HCT116 (cell line): ENCODE measurements around the gene DFFA. TPM values are rescaled to one million over a fixed set of nuclear protein-coding genes. Genes with fewer than 3 reads are reported as not detected.

Experiments
- ATAC-seq: fragments of 200-7000 bp; cut with Tn5 transposase; 2 replicates; pipeline ENCODE4 v1.9.1; 2020; ENCODE audit warnings: mild to moderate bottlenecking, moderate library complexity
- BruUV-seq: library from RNA; stranded (reverse); fragments of 400-500 nt; replicated peaks from 2 replicates; lab custom pipeline; 2021; lab: Mats Ljungman, UMichigan
- CTCF ChIA-PET: fragments of 300-600 bp; sonication (Branson Sonifier 250); formaldehyde crosslinking; loops from one replicate; lab custom pipeline; 2021; ENCODE audit warnings: antibody characterized with exemption; lab: Charles Lee
- POLR2A ChIA-PET: fragments of 300-600, 350-600 bp; sonication (Branson Sonifier 250); formaldehyde crosslinking; loops from one replicate; lab custom pipeline; 2021; ENCODE audit warnings: antibody characterized with exemption; lab: Charles Lee
- RAD21 ChIA-PET, 2 experiments: fragments of 300-600 bp; sonication (Branson Sonifier 250); formaldehyde crosslinking; loops; one replicate each; lab custom pipeline; 2023; ENCODE audit warnings: low total read pairs in 2 of 2; ENCODE audit not compliant: uncharacterized antibody in 2 of 2, unreplicated experiment in 2 of 2, low non-redundant PET in 1 of 2; lab: Charles Lee
- DNase-seq: peaks from one replicate; pipeline ENCODE4 v3.0.0-alpha.2; 2010; ENCODE audit warnings: low read depth, low spot score
- H2AFZ ChIP-seq: fragments of 200-600 bp; shearing (Covaris generic), sonication (generic); 2 replicates; pipeline ENCODE4 v1.6.1; 2017; ENCODE audit warnings: low read depth, mixed run types, mixed read lengths, antibody characterized with exemption, low read length; ENCODE audit not compliant: poor library complexity, severe bottlenecking
- H3K27ac ChIP-seq: 2 replicates; pipeline ENCODE4 v1.5.1; 2012; ENCODE audit warnings: low read depth, low read length
- H3K27me3 ChIP-seq: fragments of 200-600 bp; sonication (generic); 2 replicates; pipeline ENCODE4 v1.6.1; 2016; ENCODE audit warnings: mixed run types, low read length, mixed read lengths; ENCODE audit not compliant: insufficient read depth
- H3K36me3 ChIP-seq, 2 experiments: fragments of 200-500 bp in 1 of 2; fragments of 200-600 bp in 1 of 2; sonication (Bioruptor generic) in 1 of 2; sonication (generic) in 1 of 2; 2 replicates each; pipeline versions ENCODE4 v1.5.1 to v1.6.1; 2014 to 2016; ENCODE audit warnings: low read length in 2 of 2, inconsistent platforms in 1 of 2, mixed read lengths in 1 of 2, mixed run types in 1 of 2; ENCODE audit not compliant: insufficient read depth in 2 of 2, control insufficient read depth in 1 of 2
- H3K4me1 ChIP-seq, 2 experiments: fragments of 200-600 bp in 1 of 2; sonication (generic) in 1 of 2; 2 replicates each; pipeline versions ENCODE4 v1.5.1 to v1.6.1; 2012 to 2017; ENCODE audit warnings: low read length in 2 of 2, inconsistent platforms in 1 of 2, mild to moderate bottlenecking in 1 of 2, mixed read lengths in 1 of 2, mixed run types in 1 of 2, moderate library complexity in 1 of 2; ENCODE audit not compliant: insufficient read depth in 2 of 2, control insufficient read depth in 1 of 2
- H3K4me2 ChIP-seq: fragments of 200-600 bp; sonication (generic); 2 replicates; pipeline ENCODE4 v1.6.1; 2017; ENCODE audit warnings: mixed run types, low read length, mixed read lengths
- H3K4me3 ChIP-seq, 2 experiments: fragments of 200-600 bp in 1 of 2; sonication (generic) in 1 of 2; replicated peaks in 1 of 2; 2 replicates each; pipeline ENCODE4 v1.5.1; 2011 to 2016; ENCODE audit warnings: low read length in 2 of 2, control low read depth in 1 of 2, low read depth in 1 of 2, mild to moderate bottlenecking in 1 of 2, mixed read lengths in 1 of 2, mixed run types in 1 of 2
- H3K79me2 ChIP-seq: fragments of 200-600 bp; sonication (generic); 2 replicates; pipeline ENCODE4 v1.6.1; 2017; ENCODE audit warnings: mild to moderate bottlenecking, mixed run types, low read length, moderate library complexity, mixed read lengths; ENCODE audit not compliant: insufficient read depth
- H3K9ac ChIP-seq: fragments of 200-600 bp; sonication (generic); 2 replicates; pipeline ENCODE4 v1.6.1; 2016; ENCODE audit warnings: low read length, mixed read lengths
- H3K9me2 ChIP-seq: fragments of 200-600 bp; sonication (generic), shearing (Covaris generic); 2 replicates; pipeline ENCODE4 v1.6.1; 2017; ENCODE audit warnings: mixed run types, mild to moderate bottlenecking, moderate library complexity; ENCODE audit not compliant: insufficient read depth
- H3K9me3 ChIP-seq, 2 experiments: fragments of 200-500 bp in 1 of 2; fragments of 200-600 bp in 1 of 2; sonication (Bioruptor generic) in 1 of 2; sonication (generic) in 1 of 2; 2 replicates each; pipeline ENCODE4 v1.6.1; 2014 to 2017; ENCODE audit warnings: low read length in 2 of 2, mixed read lengths in 2 of 2, inconsistent platforms in 1 of 2, low read depth in 1 of 2, mild to moderate bottlenecking in 1 of 2, mixed run types in 1 of 2, moderate library complexity in 1 of 2; ENCODE audit not compliant: control insufficient read depth in 1 of 2, insufficient read depth in 1 of 2
- H4K20me1 ChIP-seq: fragments of 200-600 bp; sonication (generic), shearing (Covaris generic); 2 replicates; pipeline ENCODE4 v1.6.1; 2017; ENCODE audit warnings: mixed run types, mild to moderate bottlenecking, moderate library complexity; ENCODE audit not compliant: insufficient read depth
- EGR1 ChIP-seq: IDR thresholded peaks from 2 replicates; pipeline ENCODE4 v1.6.1; 2012; ENCODE audit warnings: low read depth
- EZH2phosphoT487 ChIP-seq: fragments of 200-600 bp; IDR thresholded peaks from 2 replicates; pipeline ENCODE4 v1.6.1; 2018; ENCODE audit warnings: antibody characterized with exemption, borderline replicate concordance
- JUND ChIP-seq: IDR thresholded peaks from 2 replicates; pipeline ENCODE4 v1.6.1; 2012
- POLR2AphosphoS5 ChIP-seq: IDR thresholded peaks from 2 replicates; pipeline ENCODE4 v1.6.1; 2011; ENCODE audit warnings: mild to moderate bottlenecking, low read depth, low read length, moderate library complexity
- YY1 ChIP-seq: IDR thresholded peaks from 2 replicates; pipeline ENCODE4 v1.6.1; 2011; ENCODE audit warnings: low read length, low read depth, moderate library complexity, mild to moderate bottlenecking; ENCODE audit not compliant: insufficient replicate concordance; ENCODE audit errors: extremely low read depth
- ZFX ChIP-seq: fragments of 450-650 bp; IDR thresholded peaks from 2 replicates; pipeline ENCODE4 v1.6.1; 2017
- intact Hi-C: fragments of 100-400 bp; cut with micrococcal nuclease; formaldehyde crosslinking; loops from 2 replicates; pipeline ENCODE4 v1.10.0; 2022
- total RNA-seq: library from RNA; stranded (reverse); gene quantifications from one replicate; pipeline ENCODE4 v1.2.1, GENCODE V29; 2021; ENCODE audit not compliant: unreplicated experiment
- TF ChIP-seq, protein P1 (sequence below), 3 experiments: fragments of 200-600 bp in 1 of 3; sonication (generic) in 1 of 3; IDR thresholded peaks in 2 of 3; conservative IDR thresholded peaks in 1 of 3; 2 replicates each; pipeline ENCODE4 v1.5.1; 2012 to 2017; ENCODE audit warnings: low read depth in 2 of 3, low read length in 2 of 3, antibody characterized with exemption in 1 of 3, borderline replicate concordance in 1 of 3, control low read depth in 1 of 3, mild to moderate bottlenecking in 1 of 3, mixed read lengths in 1 of 3, mixed run types in 1 of 3, moderate library complexity in 1 of 3; ENCODE audit not compliant: insufficient read depth in 1 of 3

Gene DFFA
- total RNA-seq, 1 experiment from 2014 or later: 67.7 TPM

DNA sequence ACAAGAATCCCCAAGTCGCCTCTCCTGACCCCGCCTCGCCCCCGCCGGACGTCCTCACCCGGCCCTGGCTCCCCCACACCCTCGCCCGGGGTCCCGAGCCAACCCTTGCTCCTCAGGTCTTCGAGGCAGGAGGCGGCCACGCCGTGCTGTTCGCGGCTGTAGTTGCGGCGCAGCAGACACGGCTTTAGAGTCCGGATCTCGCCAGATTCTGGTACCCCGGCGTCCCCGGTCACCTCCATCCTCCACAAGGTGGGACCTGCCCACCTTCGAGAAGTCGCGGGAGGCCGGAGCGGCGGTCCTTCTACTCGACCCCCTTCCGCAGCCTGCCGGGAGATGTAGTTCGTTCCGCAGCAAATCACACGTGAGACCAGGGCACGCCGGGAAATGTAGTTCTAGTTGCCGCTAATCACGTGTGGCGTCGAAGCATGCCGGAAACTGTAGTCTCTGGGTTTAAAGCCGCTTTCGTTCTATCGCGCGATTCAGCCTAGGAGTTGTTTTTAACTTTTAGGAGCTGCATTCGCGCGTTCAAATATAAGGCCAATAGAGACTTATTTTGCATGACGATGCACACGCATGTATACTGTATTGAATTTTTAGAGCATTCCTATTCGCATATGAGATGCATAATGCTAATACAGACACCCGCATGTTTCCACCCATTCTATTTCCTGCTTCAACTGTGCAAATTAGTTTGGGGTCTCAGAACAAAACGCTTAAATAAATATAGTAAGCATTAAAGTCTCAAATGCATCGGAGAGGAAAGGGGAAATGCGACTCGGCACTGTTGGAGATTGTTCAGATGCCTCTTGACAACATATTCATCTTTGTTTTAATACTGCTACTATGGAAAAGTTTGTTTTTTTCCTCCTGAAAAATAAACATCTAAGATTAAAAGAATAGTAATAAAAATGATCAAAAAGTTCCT is at the start of gene DFFA (continued):
- TF ChIP-seq JUND (no peak), POLR2AphosphoS5 (peak; percentile 91), EGR1 (no peak), EZH2phosphoT487 (no peak), ZFX (peak; percentile 59; the same call in 1 of the 2 replicates)
- TF ChIP-seq, protein P1, sequence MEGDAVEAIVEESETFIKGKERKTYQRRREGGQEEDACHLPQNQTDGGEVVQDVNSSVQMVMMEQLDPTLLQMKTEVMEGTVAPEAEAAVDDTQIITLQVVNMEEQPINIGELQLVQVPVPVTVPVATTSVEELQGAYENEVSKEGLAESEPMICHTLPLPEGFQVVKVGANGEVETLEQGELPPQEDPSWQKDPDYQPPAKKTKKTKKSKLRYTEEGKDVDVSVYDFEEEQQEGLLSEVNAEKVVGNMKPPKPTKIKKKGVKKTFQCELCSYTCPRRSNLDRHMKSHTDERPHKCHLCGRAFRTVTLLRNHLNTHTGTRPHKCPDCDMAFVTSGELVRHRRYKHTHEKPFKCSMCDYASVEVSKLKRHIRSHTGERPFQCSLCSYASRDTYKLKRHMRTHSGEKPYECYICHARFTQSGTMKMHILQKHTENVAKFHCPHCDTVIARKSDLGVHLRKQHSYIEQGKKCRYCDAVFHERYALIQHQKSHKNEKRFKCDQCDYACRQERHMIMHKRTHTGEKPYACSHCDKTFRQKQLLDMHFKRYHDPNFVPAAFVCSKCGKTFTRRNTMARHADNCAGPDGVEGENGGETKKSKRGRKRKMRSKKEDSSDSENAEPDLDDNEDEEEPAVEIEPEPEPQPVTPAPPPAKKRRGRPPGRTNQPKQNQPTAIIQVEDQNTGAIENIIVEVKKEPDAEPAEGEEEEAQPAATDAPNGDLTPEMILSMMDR (IDR thresholded peaks at IDR 0.05 in 2 of 3, conservative IDR thresholded peaks at IDR 0.05 in 1 of 3; ENCODE audit: borderline replicate concordance in 1 of 3, insufficient read depth in 1 of 3, low read depth in 2 of 3, low read length in 2 of 3): no peak

DNA sequence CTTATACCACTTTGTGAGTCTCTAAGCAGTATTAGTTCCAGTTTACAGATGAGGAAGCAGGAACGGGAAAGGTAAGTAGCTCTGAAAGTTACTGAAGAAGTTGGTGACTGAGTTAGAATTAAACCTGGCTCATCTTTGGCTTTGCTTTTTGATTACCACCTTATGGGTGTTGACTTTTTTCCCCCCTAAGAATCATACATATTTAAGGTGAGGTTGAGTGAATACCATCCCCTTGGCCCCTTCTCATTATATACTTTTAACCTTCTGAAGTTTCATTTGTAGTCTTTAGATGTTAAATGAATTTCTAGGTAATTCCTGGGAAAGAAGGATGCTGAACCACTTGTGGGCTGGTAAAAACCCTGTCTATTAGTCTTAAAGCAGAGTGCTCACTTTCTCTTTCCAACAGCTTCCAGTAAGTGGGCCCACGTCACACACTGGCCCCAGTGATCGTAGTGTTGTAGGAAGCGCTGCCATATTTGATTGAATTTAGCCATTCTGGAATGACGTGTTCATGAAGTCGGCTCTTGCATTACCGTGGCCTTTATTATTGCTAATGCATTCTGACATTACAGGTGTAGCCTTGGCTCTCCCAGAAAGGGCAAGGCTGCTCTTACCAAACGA is 49.3 kb upstream of the DFFA start:
- no peak for ATAC-seq
- DNase-seq: no peak
- Histone ChIP-seq H3K79me2 (peaks cover 58% of the 10 kb centered on the region), H3K36me3 (no peaks in the 10 kb centered on the region), H2AFZ (no peak overlapping the region), H3K9me3 (no peaks in the 10 kb centered on the region), H3K9me2 (no peaks in the 10 kb centered on the region), H3K4me1 (peaks cover 0 to 2% of the 10 kb centered on the region in 2 experiments; a peak in 1 of 4 replicates), H3K9ac (no peak overlapping the region), H3K4me2 (no peak overlapping the region), H4K20me1 (no peaks in the 10 kb centered on the region), H3K27me3 (no peaks in the 10 kb centered on the region), H3K4me3 (no peak overlapping the region), H3K27ac (no peak overlapping the region)
- no peak for TF ChIP-seq EGR1
- no peak for TF ChIP-seq YY1
- ChIA-PET RAD21 (no interaction called here), CTCF (no interaction called here), POLR2A (no interaction called here)
- intact Hi-C loops: no loop called here
- no TSS peak for BruUV-seq
